ENCODE measurements around the gene TLR4.

The TLR4 gene

DNA sequence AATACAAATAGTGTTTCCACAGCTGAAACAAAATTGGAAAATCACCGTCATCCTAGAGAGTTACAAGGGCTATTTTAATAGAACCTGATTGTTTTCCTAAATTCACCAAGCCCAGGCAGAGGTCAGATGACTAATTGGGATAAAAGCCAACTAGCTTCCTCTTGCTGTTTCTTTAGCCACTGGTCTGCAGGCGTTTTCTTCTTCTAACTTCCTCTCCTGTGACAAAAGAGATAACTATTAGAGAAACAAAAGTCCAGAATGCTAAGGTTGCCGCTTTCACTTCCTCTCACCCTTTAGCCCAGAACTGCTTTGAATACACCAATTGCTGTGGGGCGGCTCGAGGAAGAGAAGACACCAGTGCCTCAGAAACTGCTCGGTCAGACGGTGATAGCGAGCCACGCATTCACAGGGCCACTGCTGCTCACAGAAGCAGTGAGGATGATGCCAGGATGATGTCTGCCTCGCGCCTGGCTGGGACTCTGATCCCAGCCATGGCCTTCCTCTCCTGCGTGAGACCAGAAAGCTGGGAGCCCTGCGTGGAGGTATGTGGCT is at the start of gene TLR4:
Gene TLR4, plus strand, starts transcription at position 380 of the 552 bp plus-strand sequence. Its CDS starts 70 bp downstream, at position 450.
- Histone ChIP-seq H3K4me3 (ENCODE audit: low read depth, low read length) (peak within 1 kb of the TSS; percentile 67), H3K36me3 (replicated peaks) (peaks cover 8% of the 10 kb centered on the region), H3K27me3 (replicated peaks) (no peaks in the 10 kb centered on the region), H3K27ac (peak within 1 kb of the TSS; percentile 76)
- in situ Hi-C loops (cut with HindIII; ENCODE audit: low pct_ligation_motif_present, low sequenced_read_pairs), result no loop called here
- DNase-seq, result peak; percentile 84
- TF ChIP-seq, protein P1, sequence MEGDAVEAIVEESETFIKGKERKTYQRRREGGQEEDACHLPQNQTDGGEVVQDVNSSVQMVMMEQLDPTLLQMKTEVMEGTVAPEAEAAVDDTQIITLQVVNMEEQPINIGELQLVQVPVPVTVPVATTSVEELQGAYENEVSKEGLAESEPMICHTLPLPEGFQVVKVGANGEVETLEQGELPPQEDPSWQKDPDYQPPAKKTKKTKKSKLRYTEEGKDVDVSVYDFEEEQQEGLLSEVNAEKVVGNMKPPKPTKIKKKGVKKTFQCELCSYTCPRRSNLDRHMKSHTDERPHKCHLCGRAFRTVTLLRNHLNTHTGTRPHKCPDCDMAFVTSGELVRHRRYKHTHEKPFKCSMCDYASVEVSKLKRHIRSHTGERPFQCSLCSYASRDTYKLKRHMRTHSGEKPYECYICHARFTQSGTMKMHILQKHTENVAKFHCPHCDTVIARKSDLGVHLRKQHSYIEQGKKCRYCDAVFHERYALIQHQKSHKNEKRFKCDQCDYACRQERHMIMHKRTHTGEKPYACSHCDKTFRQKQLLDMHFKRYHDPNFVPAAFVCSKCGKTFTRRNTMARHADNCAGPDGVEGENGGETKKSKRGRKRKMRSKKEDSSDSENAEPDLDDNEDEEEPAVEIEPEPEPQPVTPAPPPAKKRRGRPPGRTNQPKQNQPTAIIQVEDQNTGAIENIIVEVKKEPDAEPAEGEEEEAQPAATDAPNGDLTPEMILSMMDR (IDR thresholded peaks at IDR 0.05; ENCODE audit: low read depth, low read length, missing control alignments), result no peak

GRCh38 chr9:117656002-117656401 is 48.2 kb upstream of the TLR4 start:
- Histone ChIP-seq H3K27ac (no peak overlapping the region), H3K4me3 (ENCODE audit: low read depth, low read length) (no peak overlapping the region), H3K27me3 (replicated peaks) (no peaks in the 10 kb centered on the region), H3K36me3 (replicated peaks) (no peaks in the 10 kb centered on the region)
- DNase-seq, result peak; percentile 47
- in situ Hi-C loops (cut with HindIII; ENCODE audit: low pct_ligation_motif_present, low sequenced_read_pairs), result no loop called here
- TF ChIP-seq, protein P1 (IDR thresholded peaks at IDR 0.05; ENCODE audit: low read depth, low read length, missing control alignments), result no peak

DNA sequence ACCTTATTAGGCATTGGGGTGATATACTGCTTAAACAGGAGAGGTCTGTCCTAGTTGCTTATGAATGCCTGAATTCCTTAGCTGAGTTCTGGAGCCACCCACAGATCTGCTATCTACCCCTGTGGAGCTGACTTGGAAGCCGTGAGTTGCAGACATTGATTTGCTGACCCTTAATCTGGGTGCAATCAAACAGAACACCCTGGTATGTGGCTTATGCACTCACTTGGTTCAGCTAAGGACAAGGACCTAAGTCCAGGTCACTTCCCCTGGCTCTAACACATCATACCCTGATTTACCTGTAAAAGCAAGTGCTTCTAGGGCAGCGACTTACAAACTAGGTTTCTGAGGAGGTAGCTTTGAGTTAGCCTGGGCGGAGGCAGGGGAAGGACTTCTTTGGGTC is 41.6 kb upstream of the TLR4 start:
- H3K36me3 ChIP-seq (replicated peaks), result no peaks in the 10 kb centered on the region
- TF ChIP-seq, protein P1 (IDR thresholded peaks at IDR 0.05; ENCODE audit: low read depth, low read length, missing control alignments), result no peak
- no peak overlapping the region for H3K4me3 ChIP-seq (ENCODE audit: low read depth, low read length)
- in situ Hi-C loops (cut with HindIII; ENCODE audit: low pct_ligation_motif_present, low sequenced_read_pairs), result no loop called here
- H3K27ac ChIP-seq, result no peak overlapping the region
- DNase-seq, result no peak
- H3K27me3 ChIP-seq (replicated peaks), result no peaks in the 10 kb centered on the region

DNA sequence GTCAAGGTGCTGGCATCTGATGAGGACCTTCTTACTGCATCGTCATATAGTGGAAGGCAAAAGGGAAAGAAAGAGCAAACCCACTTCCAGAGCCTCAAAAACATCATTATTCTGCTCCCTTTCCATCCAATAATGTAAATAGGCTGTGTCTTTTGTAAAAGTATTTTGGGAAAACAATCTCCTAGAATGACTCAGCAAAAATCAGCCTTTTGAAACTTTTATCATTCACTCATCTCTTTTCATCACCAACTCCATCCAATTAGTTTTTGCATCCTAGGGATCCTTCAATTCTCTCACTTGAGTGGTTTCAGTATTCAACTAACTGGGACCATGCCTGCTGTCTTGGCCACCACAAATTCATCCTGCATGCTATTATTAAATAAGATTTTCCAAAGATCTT is 39.8 kb upstream of the TLR4 start:
- in situ Hi-C loops (cut with HindIII; ENCODE audit: low pct_ligation_motif_present, low sequenced_read_pairs), result no loop called here
- TF ChIP-seq, protein P1 (IDR thresholded peaks at IDR 0.05; ENCODE audit: low read depth, low read length, missing control alignments), result no peak
- H3K36me3 ChIP-seq (replicated peaks), result no peaks in the 10 kb centered on the region
- H3K4me3 ChIP-seq (ENCODE audit: low read depth, low read length), result no peak overlapping the region
- no peak overlapping the region for H3K27ac ChIP-seq
- DNase-seq, result no peak
- no peaks in the 10 kb centered on the region for H3K27me3 ChIP-seq (replicated peaks)

DNA sequence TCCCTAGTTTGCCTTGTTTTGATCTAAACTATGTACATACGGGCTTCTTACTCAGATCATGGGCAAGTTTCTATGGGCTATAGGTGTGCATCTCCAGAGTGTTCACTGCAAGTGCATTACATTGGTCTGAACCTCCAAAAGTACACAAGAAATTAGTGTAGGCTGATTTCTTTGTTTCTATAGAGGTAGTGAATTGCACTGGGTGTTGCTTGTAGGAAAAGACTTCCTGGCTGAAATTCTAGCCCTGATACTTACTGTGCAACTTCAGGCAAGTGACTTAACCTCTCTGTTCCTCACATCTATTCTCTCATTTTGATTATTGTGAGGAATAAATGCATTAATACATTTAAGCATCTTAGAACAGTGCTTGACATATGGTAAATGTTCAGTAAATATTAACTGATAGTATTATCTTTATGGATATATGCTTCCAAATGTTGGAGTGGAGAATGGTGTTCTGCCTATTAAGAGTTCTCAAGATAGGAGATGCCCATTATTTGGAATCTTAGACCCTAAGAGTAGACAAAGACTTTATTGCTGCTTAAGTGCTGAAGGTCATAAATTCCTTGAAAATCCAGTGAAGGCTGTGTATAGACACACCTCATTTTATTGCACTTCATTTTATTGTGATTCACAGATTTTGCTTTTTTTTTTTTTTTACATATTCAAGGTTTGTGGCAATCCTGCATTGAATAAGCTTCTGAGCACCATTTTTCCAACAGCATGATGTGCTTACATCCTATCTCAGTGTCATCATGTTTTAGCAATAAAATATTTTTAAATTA is 38.4 kb upstream of the TLR4 start:
- Histone ChIP-seq H3K27ac (no peak overlapping the region), H3K4me3 (ENCODE audit: low read depth, low read length) (no peak overlapping the region), H3K27me3 (replicated peaks) (no peaks in the 10 kb centered on the region), H3K36me3 (replicated peaks) (no peaks in the 10 kb centered on the region)
- in situ Hi-C loops (cut with HindIII; ENCODE audit: low pct_ligation_motif_present, low sequenced_read_pairs), result no loop called here
- no peak for DNase-seq
- TF ChIP-seq, protein P1 (IDR thresholded peaks at IDR 0.05; ENCODE audit: low read depth, low read length, missing control alignments), result no peak

Data from brain microvascular endothelial cell (primary cell).